ENCODE measurements around the gene CLIC6.
"Not testable (repeated sequence)": the region's sequence is repeated elsewhere in the genome, so short reads cannot be mapped to it uniquely, and the experiment has no call there.

CLIC6 gene

GRCh38 chr21:34661848-34662247 is 6.9 kb upstream of the CLIC6 start:
- no peak for DNase-seq

GRCh38 chr21:34667761-34668160 is 1.0 kb upstream of the CLIC6 start:
- DNase-seq, result no peak

- DNase-seq, result no peak
These were observed 520 bp downstream of the CLIC6 start for GRCh38 chr21:34669149-34669879.

GRCh38 chr21:34669880-34670219 is 1.1 kb downstream of the CLIC6 start:
- not testable (repeated sequence) for DNase-seq

- DNase-seq, result no peak
These were observed 1.6 kb downstream of the CLIC6 start for GRCh38 chr21:34670220-34670961.

- peak; percentile 36 for DNase-seq
These were observed 2.2 kb downstream of the CLIC6 start for GRCh38 chr21:34670962-34671348.

- DNase-seq, result no peak
These were observed 2.7 kb downstream of the CLIC6 start for GRCh38 chr21:34671462-34671861.

GRCh38 chr21:34671891-34672290 is 3.1 kb downstream of the CLIC6 start:
- DNase-seq, result no peak

- DNase-seq, result no peak
These were observed 4.2 kb downstream of the CLIC6 start for GRCh38 chr21:34673006-34673405.

GRCh38 chr21:34674468-34674867 is 5.7 kb downstream of the CLIC6 start:
- DNase-seq, result no peak

- no peak for DNase-seq
These were observed 7.1 kb downstream of the CLIC6 start for GRCh38 chr21:34675871-34676270.

GRCh38 chr21:34679051-34679450 is 10.3 kb downstream of the CLIC6 start:
- no peak for DNase-seq

GRCh38 chr21:34684174-34684876 is 15.5 kb downstream of the CLIC6 start:
- DNase-seq, result no peak

- peak; percentile 65 for DNase-seq
These were observed 18.3 kb downstream of the CLIC6 start for GRCh38 chr21:34687065-34687464.

- DNase-seq, result no peak
These were observed 19.0 kb downstream of the CLIC6 start for GRCh38 chr21:34687745-34688144.

- DNase-seq, result no peak
These were observed 19.4 kb downstream of the CLIC6 start for GRCh38 chr21:34688145-34688544.

- DNase-seq, result no peak
These were observed 19.9 kb downstream of the CLIC6 start for GRCh38 chr21:34688715-34689114.

GRCh38 chr21:34690041-34690792 is 21.4 kb downstream of the CLIC6 start:
- DNase-seq, result peak; percentile 75

GRCh38 chr21:34690793-34691175 is 22.0 kb downstream of the CLIC6 start:
- DNase-seq, result no peak

- DNase-seq, result peak; percentile 71
These were observed 22.7 kb downstream of the CLIC6 start for GRCh38 chr21:34691390-34692032.

- DNase-seq, result peak; percentile 93
These were observed 23.7 kb downstream of the CLIC6 start for GRCh38 chr21:34692458-34693020.

GRCh38 chr21:34693192-34693810 is 24.5 kb downstream of the CLIC6 start:
- DNase-seq, result peak; percentile 83
